Transverse colon (tissue), 4 donors: ENCODE measurements around the gene CT47C1.

Experiments used
- CTCF ChIP-seq, 5 experiments: fragments of 200-600 bp in 3 of 5; fragments of 450-650 bp in 2 of 5; sonication (generic) in 3 of 5; IDR thresholded peaks; 1 replicate in 2 of 5; 2 replicates in 3 of 5; pipeline ENCODE4 v1.5.1; 2016 to 2017; ENCODE audit warnings: antibody characterized with exemption in 5 of 5, inconsistent platforms in 3 of 5, mild to moderate bottlenecking in 2 of 5, moderate library complexity in 1 of 5
- POLR2AphosphoS5 ChIP-seq, 3 donors: sonication (generic); formaldehyde crosslinking; IDR thresholded peaks; one replicate each; pipeline ENCODE4 v1.6.1; 2016; ENCODE audit warnings: antibody characterized with exemption in 3 of 3

- no peak for TF ChIP-seq CTCF (IDR thresholded peaks at IDR 0.05)
- TF ChIP-seq POLR2AphosphoS5 (IDR thresholded peaks at IDR 0.05): no peak
Observed at GRCh38 chrX:119062750-119063374, 9.9 kb upstream of the CT47C1 start.
